Measurements from ENCODE around the gene ADCY4. TPM values are rescaled to one million over a fixed set of nuclear protein-coding genes. Genes with fewer than 3 reads are reported as not detected.

The ADCY4 gene
- total RNA-seq, 4 donors from 2014 or later: 16.5 to 103 (median 28.8) TPM

GRCh38 chr14:24355009-24355408, 20.1 kb upstream of the ADCY4 start:
- no peak for TF ChIP-seq CTCF (IDR thresholded peaks at IDR 0.05; ENCODE audit: low read depth)

DNA sequence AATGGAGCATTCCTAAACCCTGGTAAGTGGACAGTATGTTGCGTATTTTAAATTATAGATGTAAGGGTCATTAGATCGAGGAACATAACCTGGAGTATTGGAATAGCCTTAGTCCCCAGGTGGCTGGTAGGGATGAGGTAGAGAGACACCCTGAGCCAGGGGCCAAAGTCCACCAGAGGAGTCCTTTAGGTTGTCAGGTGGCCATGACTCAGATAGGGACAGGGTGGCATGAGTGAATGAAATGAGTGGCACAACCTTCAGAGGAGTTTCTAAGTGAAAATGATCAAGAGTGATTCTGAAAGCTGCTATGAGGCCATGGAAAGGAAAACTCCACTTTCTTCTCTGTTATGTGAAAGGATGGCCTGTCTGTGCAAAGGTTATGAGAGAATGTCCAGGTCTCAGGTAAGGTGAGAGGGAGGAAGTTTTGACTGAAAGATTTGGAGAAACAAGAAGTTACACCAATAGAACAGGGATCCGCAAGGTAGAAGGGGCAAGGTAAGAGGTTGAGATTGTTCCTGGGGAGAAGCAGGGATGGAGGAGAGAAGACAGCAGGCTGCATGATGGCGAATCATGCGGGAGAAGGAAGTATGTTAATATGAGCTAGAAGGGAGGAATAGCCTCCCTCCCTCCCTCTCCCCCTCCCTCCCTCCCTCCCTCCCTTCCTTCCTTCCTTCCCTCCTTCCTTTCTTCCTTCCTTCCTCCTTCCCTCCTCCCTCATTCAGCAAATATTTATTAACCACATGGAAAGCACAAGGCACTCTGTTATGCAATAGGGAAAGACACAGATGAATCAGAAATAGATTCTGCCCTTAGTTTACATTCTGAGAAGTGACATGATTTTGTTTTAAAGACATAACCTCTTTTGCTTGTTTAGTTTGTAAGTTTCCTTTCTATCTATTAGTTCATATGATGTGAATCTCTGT, 18.9 kb upstream of the ADCY4 start:
- TF ChIP-seq CTCF (IDR thresholded peaks at IDR 0.05; ENCODE audit: low read depth): no peak

DNA sequence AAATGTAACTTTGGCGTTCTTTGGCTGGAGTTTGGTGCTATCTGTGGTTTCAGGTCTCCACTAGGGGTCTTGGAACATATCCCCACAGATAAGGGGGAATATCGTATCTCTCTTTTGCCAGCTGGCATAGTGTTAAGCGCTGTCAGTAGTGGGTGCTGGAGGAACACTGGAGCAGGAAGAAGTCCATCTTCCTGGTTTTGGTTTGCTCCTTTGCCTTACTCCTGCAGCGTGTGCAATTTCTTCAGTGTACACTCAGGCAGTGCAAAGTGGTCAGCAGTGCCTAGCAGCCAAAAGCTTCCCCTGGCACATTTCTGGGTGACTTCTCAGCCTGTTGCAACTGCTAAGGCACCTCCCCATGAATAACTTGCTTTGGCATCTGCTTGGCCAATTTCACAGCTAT, 16.6 kb upstream of the ADCY4 start:
- no peak for TF ChIP-seq CTCF (IDR thresholded peaks at IDR 0.05; ENCODE audit: low read depth)

GRCh38 chr14:24349742-24350141, 14.9 kb upstream of the ADCY4 start:
- no peak for TF ChIP-seq CTCF (IDR thresholded peaks at IDR 0.05; ENCODE audit: low read depth)

DNA sequence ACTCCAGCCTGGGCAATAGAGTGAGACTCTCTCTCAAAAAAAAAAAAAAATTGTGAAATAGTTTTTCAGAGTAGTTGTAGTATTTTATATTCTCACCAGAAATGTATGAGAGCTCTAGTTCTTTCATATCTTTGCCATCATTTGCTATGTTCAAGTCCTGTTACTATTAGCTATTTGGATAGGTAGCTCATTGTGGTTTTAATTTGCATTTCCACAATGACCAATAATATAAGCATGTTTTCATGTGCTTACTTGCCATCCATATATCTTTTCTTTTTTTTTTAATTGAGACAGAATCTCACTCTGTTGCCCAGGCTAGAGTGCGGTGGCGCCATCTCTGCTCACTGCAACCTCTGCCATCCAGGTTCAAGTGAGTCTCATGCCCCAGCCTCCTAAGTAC, 13.3 kb upstream of the ADCY4 start:
- no peak for TF ChIP-seq CTCF (IDR thresholded peaks at IDR 0.05; ENCODE audit: low read depth)

- no peak for TF ChIP-seq CTCF (IDR thresholded peaks at IDR 0.05; ENCODE audit: low read depth)
Observed at GRCh38 chr14:24347134-24347533, 12.3 kb upstream of the ADCY4 start.

DNA sequence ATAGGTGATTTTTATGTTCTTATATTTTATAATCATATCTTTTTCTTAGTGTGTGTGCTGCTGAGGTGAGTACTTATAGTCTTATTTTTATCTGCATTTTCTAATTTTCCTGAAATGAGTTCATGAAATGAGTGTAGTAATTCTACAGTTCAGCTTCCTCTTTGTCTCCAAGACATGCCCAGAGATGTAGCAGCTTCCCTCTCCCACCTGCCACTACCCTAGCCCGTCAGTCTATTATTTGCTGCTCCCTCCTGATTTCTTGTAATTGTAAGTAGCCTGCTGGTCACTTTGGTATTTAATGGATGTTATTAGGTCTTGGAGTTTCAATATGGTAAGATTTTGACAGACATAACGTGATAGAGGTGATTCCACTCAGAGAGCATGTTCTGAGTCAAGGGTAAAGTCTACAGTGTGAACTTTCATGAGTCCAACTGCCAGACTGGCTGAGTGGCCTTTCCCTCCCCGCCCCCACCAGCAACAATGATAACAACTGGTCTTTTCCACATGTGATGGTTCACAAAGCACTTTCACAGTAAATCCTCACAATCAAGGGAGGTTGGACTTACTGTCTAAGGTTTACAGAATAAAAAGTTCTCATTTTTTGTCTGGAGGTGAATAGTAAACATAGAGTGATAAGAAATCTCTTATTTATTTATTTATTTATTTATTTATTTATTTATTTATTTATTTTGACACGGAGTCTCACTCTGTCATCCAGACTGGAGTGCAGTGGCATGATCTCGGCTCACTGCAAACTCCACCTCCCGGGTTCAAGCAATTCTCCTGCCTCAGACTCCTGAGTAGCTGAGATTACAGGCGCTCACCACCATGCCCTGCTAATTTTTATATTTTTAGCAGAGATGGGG, 9.2 kb upstream of the ADCY4 start:
- no peak for TF ChIP-seq CTCF (IDR thresholded peaks at IDR 0.05; ENCODE audit: low read depth)
